Measurements from ENCODE around the gene FGG.

Gene FGG

GRCh38 chr4:154566639-154567204 is 45.7 kb downstream of the FGG start:
- TF ChIP-seq MAX (IDR thresholded peaks at IDR 0.05), result no peak
- TF ChIP-seq RAD21 (IDR thresholded peaks at IDR 0.05; ENCODE audit: low read depth), result no peak
- no peak for TF ChIP-seq TAF1 (IDR thresholded peaks at IDR 0.05; ENCODE audit: low read depth)
- no peak for TF ChIP-seq ZBTB7A (IDR thresholded peaks at IDR 0.05; ENCODE audit: low read depth)
- TF ChIP-seq REST (IDR thresholded peaks at IDR 0.05; ENCODE audit: low read depth), result no peak
- TF ChIP-seq TEAD4 (IDR thresholded peaks at IDR 0.05), result no peak
- TF ChIP-seq EP300 (IDR thresholded peaks at IDR 0.05; ENCODE audit: borderline replicate concordance), result no peak
- no peak for TF ChIP-seq FOXM1 (IDR thresholded peaks at IDR 0.05; ENCODE audit: borderline replicate concordance, low read depth)
- TF ChIP-seq TCF12 (IDR thresholded peaks at IDR 0.05; ENCODE audit: low read depth), result no peak
- no peak for TF ChIP-seq NFIC (IDR thresholded peaks at IDR 0.05)
- TF ChIP-seq CEBPB (IDR thresholded peaks at IDR 0.05), result no peak
- no peak for TF ChIP-seq CREB1 (IDR thresholded peaks at IDR 0.05; ENCODE audit: low read depth)
- no peak for TF ChIP-seq YY1 (IDR thresholded peaks at IDR 0.05; ENCODE audit: low read depth)
- no peak for TF ChIP-seq USF1 (IDR thresholded peaks at IDR 0.05)
- TF ChIP-seq EGR1 (IDR thresholded peaks at IDR 0.05), result no peak

- no peak for TF ChIP-seq ZBTB7A (IDR thresholded peaks at IDR 0.05; ENCODE audit: low read depth)
- no peak for TF ChIP-seq TCF12 (IDR thresholded peaks at IDR 0.05; ENCODE audit: low read depth)
- no peak for TF ChIP-seq TAF1 (IDR thresholded peaks at IDR 0.05; ENCODE audit: low read depth)
- TF ChIP-seq FOXM1 (IDR thresholded peaks at IDR 0.05; ENCODE audit: borderline replicate concordance, low read depth), result no peak
- no peak for TF ChIP-seq YY1 (IDR thresholded peaks at IDR 0.05; ENCODE audit: low read depth)
- no peak for TF ChIP-seq TEAD4 (IDR thresholded peaks at IDR 0.05)
- TF ChIP-seq USF1 (IDR thresholded peaks at IDR 0.05), result no peak
- TF ChIP-seq NFIC (IDR thresholded peaks at IDR 0.05), result no peak
- TF ChIP-seq MAX (IDR thresholded peaks at IDR 0.05), result no peak
- TF ChIP-seq REST (IDR thresholded peaks at IDR 0.05; ENCODE audit: low read depth), result no peak
These were observed 46.8 kb downstream of the FGG start for GRCh38 chr4:154565704-154566103.

GRCh38 chr4:154564311-154564710 is 48.1 kb downstream of the FGG start:
- TF ChIP-seq YY1 (IDR thresholded peaks at IDR 0.05; ENCODE audit: low read depth) (no peak), MAX (IDR thresholded peaks at IDR 0.05) (no peak), EP300 (IDR thresholded peaks at IDR 0.05; ENCODE audit: borderline replicate concordance) (no peak), FOXM1 (IDR thresholded peaks at IDR 0.05; ENCODE audit: borderline replicate concordance, low read depth) (no peak), CREB1 (IDR thresholded peaks at IDR 0.05; ENCODE audit: low read depth) (no peak), ZBTB7A (IDR thresholded peaks at IDR 0.05; ENCODE audit: low read depth) (no peak), USF1 (IDR thresholded peaks at IDR 0.05) (no peak), EGR1 (IDR thresholded peaks at IDR 0.05) (no peak), TCF12 (IDR thresholded peaks at IDR 0.05; ENCODE audit: low read depth) (no peak), CEBPB (IDR thresholded peaks at IDR 0.05) (no peak), TAF1 (IDR thresholded peaks at IDR 0.05; ENCODE audit: low read depth) (no peak), REST (IDR thresholded peaks at IDR 0.05; ENCODE audit: low read depth) (no peak), TEAD4 (IDR thresholded peaks at IDR 0.05) (no peak), NFIC (IDR thresholded peaks at IDR 0.05) (no peak)
